Mesendoderm (in vitro differentiated cells): Measurements from ENCODE around the gene GNG12.

Source experiments
- DNase-seq: peaks from one replicate; pipeline ENCODE4 v3.0.0; 2013
- H2AK5ac ChIP-seq: 2 replicates; pipeline ENCODE4 v1.6.1; 2013; ENCODE audit warnings: low read length, inconsistent platforms
- H2BK120ac ChIP-seq: 2 replicates; pipeline ENCODE4 v1.6.1; 2013; ENCODE audit warnings: low read depth, mild to moderate bottlenecking, low read length, moderate library complexity, mixed read lengths
- H2BK15ac ChIP-seq: replicated peaks from 2 replicates; pipeline ENCODE4 v1.6.1; 2013; ENCODE audit warnings: low read depth, mild to moderate bottlenecking, moderate library complexity
- H2BK5ac ChIP-seq: 2 replicates; pipeline ENCODE4 v1.6.1; 2013; ENCODE audit warnings: low read length, inconsistent platforms
- H3K18ac ChIP-seq: 2 replicates; pipeline ENCODE4 v1.6.1; 2013; ENCODE audit warnings: mild to moderate bottlenecking, low read length, mixed read lengths
- H3K23ac ChIP-seq: one replicate; pipeline ENCODE4 v1.6.1; 2013; ENCODE audit warnings: low read length
- H3K27ac ChIP-seq: 2 replicates; pipeline ENCODE4 v1.5.1; 2013; ENCODE audit warnings: low read depth, mild to moderate bottlenecking, inconsistent platforms, low read length, moderate library complexity
- H3K27me3 ChIP-seq: 2 replicates; pipeline ENCODE4 v1.6.1; 2013; ENCODE audit warnings: low read length, control low read depth, mild to moderate bottlenecking, inconsistent platforms; ENCODE audit not compliant: insufficient read depth, poor library complexity
- H3K36me3 ChIP-seq: 2 replicates; pipeline ENCODE4 v1.6.1; 2013; ENCODE audit warnings: low read length, inconsistent platforms; ENCODE audit not compliant: control insufficient read depth, insufficient read depth
- H3K4ac ChIP-seq: one replicate; pipeline ENCODE4 v1.6.1; 2013; ENCODE audit warnings: low read depth, mild to moderate bottlenecking, low read length, moderate library complexity
- H3K4me1 ChIP-seq: 2 replicates; pipeline ENCODE4 v1.6.1; 2013; ENCODE audit warnings: low read depth, low read length, inconsistent platforms; ENCODE audit not compliant: control insufficient read depth
- H3K4me2 ChIP-seq: 2 replicates; pipeline ENCODE4 v1.6.1; 2013; ENCODE audit warnings: low read length
- H3K4me3 ChIP-seq: 2 replicates; pipeline ENCODE4 v1.5.1; 2013; ENCODE audit warnings: mild to moderate bottlenecking, low read length
- H3K56ac ChIP-seq: one replicate; pipeline ENCODE4 v1.6.1; 2013; ENCODE audit warnings: low read length
- H3K79me1 ChIP-seq: 2 replicates; pipeline ENCODE4 v1.6.1; 2013; ENCODE audit warnings: low read length, inconsistent platforms
- H3K79me2 ChIP-seq: 2 replicates; pipeline ENCODE4 v1.6.1; 2013; ENCODE audit warnings: mild to moderate bottlenecking, low read length; ENCODE audit not compliant: control insufficient read depth, insufficient read depth
- H3K9ac ChIP-seq: 2 replicates; pipeline ENCODE4 v1.6.1; 2013; ENCODE audit warnings: low read length, inconsistent platforms
- H4K5ac ChIP-seq: one replicate; pipeline ENCODE4 v1.6.1; 2013; ENCODE audit warnings: low read length
- H4K8ac ChIP-seq: one replicate; pipeline ENCODE4 v1.6.1; 2013; ENCODE audit warnings: low read depth, mild to moderate bottlenecking, control low read depth, low read length, moderate library complexity
- WGBS: extraction: QIAGEN DNeasy Blood & Tissue Kit; methylation state at CpG from one replicate; pipeline ENCODE4 v1.1.7; 2013; ENCODE audit warnings: low lambda C conversion rate, missing lambda C conversion rate; ENCODE audit not compliant: insufficient coverage; ENCODE audit errors: extremely low coverage; 5-methylcytosine and 5-hydroxymethylcytosine counted together

Gene GNG12

DNA sequence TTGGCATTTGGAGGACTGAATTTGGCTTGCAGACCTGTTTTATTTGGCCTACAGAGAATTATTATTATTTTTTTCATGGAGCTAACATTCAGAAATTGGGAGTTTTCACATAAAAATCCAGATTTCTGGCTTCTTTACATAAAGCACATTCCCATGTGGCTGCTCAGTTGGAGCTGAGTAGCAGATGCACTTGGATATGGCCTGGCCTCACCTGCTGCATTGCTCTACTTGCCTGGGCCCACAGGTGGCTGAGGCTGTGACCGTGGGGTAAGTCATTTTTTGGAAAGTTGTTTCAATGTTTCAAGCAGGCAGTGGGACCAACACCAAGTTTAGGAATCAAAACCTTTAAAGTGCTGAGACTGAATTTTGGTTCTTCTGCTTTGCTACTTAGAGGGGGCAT lies 91.5 kb downstream of the GNG12 start:
- Histone ChIP-seq H3K9ac (no peak overlapping the region), H3K56ac (no peak overlapping the region), H3K27ac (no peak overlapping the region), H2BK15ac (peak overlapping the region; percentile 23), H3K18ac (no peak overlapping the region), H3K79me2 (no peaks in the 10 kb centered on the region), H4K5ac (no peak overlapping the region), H3K36me3 (no peaks in the 10 kb centered on the region), H2AK5ac (no peak overlapping the region), H4K8ac (no peak overlapping the region), H3K23ac (no peak overlapping the region), H2BK120ac (no peak overlapping the region), H3K79me1 (no peaks in the 10 kb centered on the region), H3K4me3 (no peak overlapping the region), H3K27me3 (no peaks in the 10 kb centered on the region), H2BK5ac (no peak overlapping the region), H3K4me1 (peaks cover 9% of the 10 kb centered on the region), H3K4me2 (no peak overlapping the region), H3K4ac (no peak overlapping the region)
- WGBS = no CpG with 5 or more reads among the region's 1 CpG
- no peak for DNase-seq

GRCh38 chr1:67741121-67741520 lies 92.1 kb downstream of the GNG12 start:
- H3K56ac ChIP-seq = peak overlapping the region; percentile 17
- peaks cover 12% of the 10 kb centered on the region for H3K4me1 ChIP-seq
- no peak overlapping the region for H3K4me3 ChIP-seq
- H3K27ac ChIP-seq = no peak overlapping the region
- no peak overlapping the region for H4K5ac ChIP-seq
- H4K8ac ChIP-seq = no peak overlapping the region
- H3K23ac ChIP-seq = no peak overlapping the region
- no peak overlapping the region for H2BK120ac ChIP-seq
- no peaks in the 10 kb centered on the region for H3K79me2 ChIP-seq
- no peak overlapping the region for H2BK5ac ChIP-seq
- H2AK5ac ChIP-seq = peak overlapping the region; percentile 58
- H3K18ac ChIP-seq = no peak overlapping the region
- H3K27me3 ChIP-seq = no peaks in the 10 kb centered on the region
- H3K36me3 ChIP-seq = no peaks in the 10 kb centered on the region
- no peak overlapping the region for H2BK15ac ChIP-seq
- WGBS = no CpG with 5 or more reads among the region's 3 CpGs
- no peaks in the 10 kb centered on the region for H3K79me1 ChIP-seq
- no peak for DNase-seq
- H3K4ac ChIP-seq = no peak overlapping the region
- no peak overlapping the region for H3K4me2 ChIP-seq
- no peak overlapping the region for H3K9ac ChIP-seq

DNA sequence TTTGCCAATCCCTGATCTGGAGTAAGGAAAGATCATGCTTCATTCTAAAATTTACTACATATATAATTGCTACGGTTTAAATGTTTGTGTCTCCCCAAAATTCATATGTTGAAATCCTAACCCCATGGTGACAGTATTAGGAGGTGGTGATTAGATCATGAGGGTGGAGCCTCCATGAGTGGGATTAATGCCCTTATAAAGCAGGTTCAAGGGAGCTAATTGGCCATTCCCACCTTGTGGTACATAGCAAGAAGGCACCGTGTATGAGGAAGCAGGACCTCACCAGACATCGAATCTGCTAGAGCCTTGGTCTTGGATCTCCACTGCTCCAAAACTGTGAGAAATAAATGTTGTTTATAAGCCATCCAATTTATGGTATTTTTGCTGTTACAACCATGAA lies 92.7 kb downstream of the GNG12 start:
- H2BK5ac ChIP-seq = no peak overlapping the region
- no peak overlapping the region for H3K9ac ChIP-seq
- no peak overlapping the region for H2AK5ac ChIP-seq
- H3K4me2 ChIP-seq = no peak overlapping the region
- H3K18ac ChIP-seq = no peak overlapping the region
- no peak overlapping the region for H4K8ac ChIP-seq
- no peak overlapping the region for H2BK15ac ChIP-seq
- no peak overlapping the region for H3K56ac ChIP-seq
- no peak overlapping the region for H4K5ac ChIP-seq
- H2BK120ac ChIP-seq = no peak overlapping the region
- no CpG with 5 or more reads among the region's 3 CpGs for WGBS
- H3K27ac ChIP-seq = no peak overlapping the region
- no peaks in the 10 kb centered on the region for H3K36me3 ChIP-seq
- H3K4me3 ChIP-seq = no peak overlapping the region
- H3K79me1 ChIP-seq = no peaks in the 10 kb centered on the region
- no peak overlapping the region for H3K23ac ChIP-seq
- no peaks in the 10 kb centered on the region for H3K79me2 ChIP-seq
- H3K4ac ChIP-seq = no peak overlapping the region
- no peaks in the 10 kb centered on the region for H3K27me3 ChIP-seq
- H3K4me1 ChIP-seq = peaks cover 15% of the 10 kb centered on the region
- no peak for DNase-seq

DNA sequence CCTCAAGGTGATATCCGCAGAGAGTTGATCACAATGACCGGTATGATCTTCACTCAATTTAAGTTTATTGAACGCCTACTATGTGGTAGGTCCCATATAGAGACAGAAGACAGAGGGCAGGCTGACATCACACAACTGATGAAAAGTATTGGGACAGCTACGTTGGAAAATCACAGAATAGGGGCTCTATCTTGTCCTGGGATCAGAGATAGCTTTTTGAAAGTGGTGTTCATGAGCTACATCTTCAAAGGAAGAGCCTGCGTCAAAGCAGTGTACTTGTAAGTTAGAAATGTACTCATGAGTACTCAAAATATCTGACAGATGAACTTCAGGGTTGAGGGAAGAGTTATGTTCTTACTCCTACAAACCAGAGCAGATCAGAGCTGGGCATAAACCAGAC lies 93.9 kb downstream of the GNG12 start:
- H4K5ac ChIP-seq = no peak overlapping the region
- no peak overlapping the region for H2AK5ac ChIP-seq
- no peak overlapping the region for H3K4ac ChIP-seq
- H3K56ac ChIP-seq = no peak overlapping the region
- no peak overlapping the region for H3K27ac ChIP-seq
- DNase-seq = no peak
- no peak overlapping the region for H3K4me3 ChIP-seq
- peaks cover 14% of the 10 kb centered on the region for H3K4me1 ChIP-seq
- H4K8ac ChIP-seq = no peak overlapping the region
- no peak overlapping the region for H3K9ac ChIP-seq
- H3K79me1 ChIP-seq = no peaks in the 10 kb centered on the region
- peak overlapping the region; percentile 76 for H2BK15ac ChIP-seq
- no peak overlapping the region for H2BK5ac ChIP-seq
- H3K4me2 ChIP-seq = no peak overlapping the region
- WGBS = no CpG with 5 or more reads among the region's 5 CpGs
- no peak overlapping the region for H3K18ac ChIP-seq
- H3K36me3 ChIP-seq = no peaks in the 10 kb centered on the region
- H2BK120ac ChIP-seq = no peak overlapping the region
- H3K79me2 ChIP-seq = no peaks in the 10 kb centered on the region
- H3K23ac ChIP-seq = no peak overlapping the region
- H3K27me3 ChIP-seq = no peaks in the 10 kb centered on the region

- Histone ChIP-seq H3K18ac (peak overlapping the region; percentile 78), H2AK5ac (no peak overlapping the region), H3K27me3 (no peaks in the 10 kb centered on the region), H3K27ac (no peak overlapping the region), H3K4ac (no peak overlapping the region), H2BK5ac (peak overlapping the region; percentile 18), H4K5ac (no peak overlapping the region), H3K4me2 (no peak overlapping the region), H2BK120ac (no peak overlapping the region), H3K23ac (no peak overlapping the region), H3K9ac (no peak overlapping the region), H3K56ac (peak overlapping the region; percentile 19), H3K4me1 (peaks cover 17% of the 10 kb centered on the region), H3K4me3 (no peak overlapping the region), H3K79me2 (no peaks in the 10 kb centered on the region), H3K36me3 (no peaks in the 10 kb centered on the region), H3K79me1 (no peaks in the 10 kb centered on the region), H4K8ac (no peak overlapping the region), H2BK15ac (no peak overlapping the region)
- DNase-seq = peak; percentile 90
- WGBS = no CpG with 5 or more reads among the region's 4 CpGs
Measured at GRCh38 chr1:67738401-67738800, 94.9 kb downstream of the GNG12 start.

DNA sequence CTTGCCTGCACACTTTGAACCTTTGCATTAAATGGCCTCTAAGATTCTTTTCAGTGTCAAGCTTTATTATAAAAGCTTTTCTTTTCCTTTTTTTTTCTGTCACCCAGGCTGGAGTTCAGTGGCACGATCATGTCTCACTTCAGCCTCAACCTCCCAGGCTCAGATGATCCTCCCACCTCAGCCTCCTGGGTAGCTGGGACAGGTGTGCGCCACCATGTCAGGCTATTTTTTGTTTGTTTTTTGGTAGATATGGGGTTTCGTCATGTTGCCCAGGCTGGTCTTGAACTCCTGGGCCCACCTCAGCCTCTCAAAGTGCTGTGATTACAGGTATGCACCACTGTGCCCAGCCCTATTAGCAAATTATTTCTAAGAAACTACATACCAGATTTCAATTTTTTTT lies 95.4 kb downstream of the GNG12 start:
- Histone ChIP-seq H3K27me3 (no peaks in the 10 kb centered on the region), H2BK120ac (no peak overlapping the region), H3K56ac (no peak overlapping the region), H3K4me3 (no peak overlapping the region), H2BK5ac (no peak overlapping the region), H2BK15ac (no peak overlapping the region), H3K4me2 (no peak overlapping the region), H3K79me2 (no peaks in the 10 kb centered on the region), H4K8ac (no peak overlapping the region), H3K4me1 (peaks cover 14% of the 10 kb centered on the region), H3K36me3 (no peaks in the 10 kb centered on the region), H4K5ac (no peak overlapping the region), H3K79me1 (no peaks in the 10 kb centered on the region), H3K27ac (no peak overlapping the region), H3K18ac (no peak overlapping the region), H3K23ac (no peak overlapping the region), H2AK5ac (no peak overlapping the region), H3K4ac (no peak overlapping the region), H3K9ac (no peak overlapping the region)
- WGBS = no CpG with 5 or more reads among the region's 3 CpGs
- no peak for DNase-seq
